CD14-positive monocyte (primary cell): Measurements from ENCODE around the gene MAP2K5. TPM values are rescaled to one million over a fixed set of nuclear protein-coding genes. Genes with fewer than 3 reads are reported as not detected.

Experiments used
- DNase-seq, 3 donors: peaks; one replicate each; pipeline ENCODE4 v3.0.0-alpha.2; 2011 to 2022
- H2AFZ ChIP-seq: 2 replicates; pipeline ENCODE4 v1.6.0; 2012; ENCODE audit warnings: mild to moderate bottlenecking, low read depth, low read length, inconsistent platforms; ENCODE audit not compliant: insufficient read depth, poor library complexity, severe bottlenecking
- H3K27ac ChIP-seq, 2 donors: 1 replicate in 1 of 2; 2 replicates in 1 of 2; pipeline ENCODE4 v1.5.1; 2012 to 2013; ENCODE audit warnings: low read length in 2 of 2, control low read depth in 1 of 2, inconsistent platforms in 1 of 2, low read depth in 1 of 2, mild to moderate bottlenecking in 1 of 2
- H3K27me3 ChIP-seq, 2 donors: one replicate each; pipeline versions ENCODE4 v1.6.0 to v1.6.1; 2011 to 2013; ENCODE audit warnings: low read length in 2 of 2; ENCODE audit not compliant: control insufficient read depth in 2 of 2, insufficient read depth in 2 of 2
- H3K36me3 ChIP-seq, 2 donors: replicated peaks in 1 of 2; 1 replicate in 1 of 2; 2 replicates in 1 of 2; pipeline versions ENCODE4 v1.5.1 to v1.6.1; 2012 to 2013; ENCODE audit warnings: low read length in 2 of 2, control low read depth in 1 of 2, inconsistent platforms in 1 of 2, mild to moderate bottlenecking in 1 of 2; ENCODE audit not compliant: insufficient read depth in 2 of 2, control insufficient read depth in 1 of 2
- H3K4me1 ChIP-seq, 2 donors: 1 replicate in 1 of 2; 2 replicates in 1 of 2; pipeline versions ENCODE4 v1.5.1 to v1.6.1; 2012 to 2013; ENCODE audit warnings: low read length in 2 of 2, control low read depth in 1 of 2, inconsistent platforms in 1 of 2, mild to moderate bottlenecking in 1 of 2, moderate library complexity in 1 of 2; ENCODE audit not compliant: insufficient read depth in 2 of 2, control insufficient read depth in 1 of 2
- H3K4me2 ChIP-seq: replicated peaks from 2 replicates; pipeline ENCODE3; 2012; ENCODE audit warnings: low read length, moderate library complexity, mild to moderate bottlenecking; ENCODE audit not compliant: poor library complexity, severe bottlenecking; ENCODE audit errors: extremely low read depth
- H3K4me3 ChIP-seq, 3 experiments: fragments of 200-600 bp in 1 of 3; sonication (generic) in 1 of 3; replicated peaks in 1 of 3; 1 replicate in 2 of 3; 2 replicates in 1 of 3; pipeline ENCODE4 v1.5.1; 2011 to 2013; ENCODE audit warnings: low read length in 3 of 3, mild to moderate bottlenecking in 3 of 3, control low read depth in 2 of 3, low read depth in 2 of 3, inconsistent platforms in 1 of 3, moderate library complexity in 1 of 3
- H3K79me2 ChIP-seq: 2 replicates; pipeline ENCODE4 v1.6.0; 2012; ENCODE audit warnings: mild to moderate bottlenecking, control low read depth, inconsistent platforms, low read length, moderate library complexity; ENCODE audit not compliant: insufficient read depth
- H3K9ac ChIP-seq: 2 replicates; pipeline ENCODE4 v1.6.0; 2017; ENCODE audit warnings: low read length, mild to moderate bottlenecking; ENCODE audit not compliant: insufficient read depth, poor library complexity, severe bottlenecking
- H3K9me3 ChIP-seq, 2 donors: replicated peaks in 1 of 2; 1 replicate in 1 of 2; 2 replicates in 1 of 2; pipeline versions ENCODE4 v1.5.1 to v1.6.1; 2012 to 2013; ENCODE audit warnings: low read length in 2 of 2, control low read depth in 1 of 2; ENCODE audit not compliant: control insufficient read depth in 1 of 2, insufficient read depth in 1 of 2
- H4K20me1 ChIP-seq: 2 replicates; pipeline ENCODE4 v1.6.0; 2012; ENCODE audit warnings: mild to moderate bottlenecking, low read length, control low read depth, moderate library complexity; ENCODE audit not compliant: insufficient read depth
- H3K27ac Mint-ChIP-seq, 7 donors: one replicate each; pipeline ENCODE4 v1.8.0; 2020; ENCODE audit warnings: mild to moderate bottlenecking in 7 of 7, mixed read lengths in 7 of 7, moderate library complexity in 6 of 7, inconsistent platforms in 2 of 7
- H3K27me3 Mint-ChIP-seq, 3 donors: one replicate each; pipeline ENCODE4 v1.8.0; 2021 to 2022; ENCODE audit warnings: low read depth in 3 of 3, mild to moderate bottlenecking in 3 of 3, mixed read lengths in 3 of 3, moderate library complexity in 3 of 3, inconsistent platforms in 1 of 3
- H3K36me3 Mint-ChIP-seq, 2 donors: one replicate each; pipeline ENCODE4 v1.8.0; 2020; ENCODE audit warnings: mixed read lengths in 2 of 2, inconsistent platforms in 1 of 2, mild to moderate bottlenecking in 1 of 2
- H3K4me1 Mint-ChIP-seq: one replicate; pipeline ENCODE4 v1.8.0; 2020; ENCODE audit warnings: mild to moderate bottlenecking, mixed read lengths
- H3K4me3 Mint-ChIP-seq, 2 donors: one replicate each; pipeline ENCODE4 v1.8.0; 2020; ENCODE audit warnings: mild to moderate bottlenecking in 2 of 2, mixed read lengths in 2 of 2, moderate library complexity in 1 of 2
- H3K9me3 Mint-ChIP-seq, 7 donors: one replicate each; pipeline ENCODE4 v1.8.0; 2020 to 2022; ENCODE audit warnings: mixed read lengths in 7 of 7, mild to moderate bottlenecking in 6 of 7, moderate library complexity in 6 of 7, inconsistent platforms in 2 of 7
- CTCF ChIP-seq: fragments of 200-600 bp; IDR thresholded peaks from one replicate; pipeline ENCODE4 v1.8.0; 2022; ENCODE audit warnings: antibody characterized with exemption, mild to moderate bottlenecking
- WGBS: methylation state at CpG from one replicate; pipeline ENCODE4 v1.1.5; 2013; ENCODE audit warnings: missing lambda C conversion rate; ENCODE audit not compliant: insufficient coverage; 5-methylcytosine and 5-hydroxymethylcytosine counted together
- intact Hi-C, 2 donors: fragments of 100-400 bp; cut with micrococcal nuclease; formaldehyde crosslinking; loops; one replicate each; pipeline versions ENCODE4 v1.15.0 to v1.15.1; 2023
- polyA plus RNA-seq, 3 donors: library from polyadenylated mRNA; depleted of rRNA in 1 of 3; unstranded in 2 of 3; stranded (reverse) in 1 of 3; fragments of 300-500 nt in 2 of 3; fragments of >200 nt in 1 of 3; fragmentation: Illumina TruSeq in 2 of 3; gene quantifications; 1 replicate in 2 of 3; 2 replicates in 1 of 3; pipeline ENCODE4 v1.2.3, GENCODE V29; 2012 to 2021

MAP2K5 gene
- polyA plus RNA-seq, 3 donors: 10.2 to 11.3 (median 10.6) TPM

- intact Hi-C loops: no loop called here
- Histone ChIP-seq H4K20me1 (no peaks in the 10 kb centered on the region), H3K27ac (no peak overlapping the region), H3K79me2 (no peaks in the 10 kb centered on the region), H3K4me3 (no peak overlapping the region), H3K4me1 (peaks cover 35 to 40% of the 10 kb centered on the region in 2 donors), H2AFZ (peak overlapping the region; percentile 36), H3K9me3 (no peaks in the 10 kb centered on the region), H3K9ac (no peak overlapping the region), H3K27me3 (no peaks in the 10 kb centered on the region), H3K4me2 (no peak overlapping the region), H3K36me3 (no peaks in the 10 kb centered on the region)
- Mint-ChIP-seq H3K4me3 (no peak overlapping the region), H3K9me3 (no peaks in the 10 kb centered on the region), H3K36me3 (peaks cover 0 to 3% of the 10 kb centered on the region in 2 donors), H3K4me1 (peaks cover 48% of the 10 kb centered on the region), H3K27ac (no peak overlapping the region), H3K27me3 (no peaks in the 10 kb centered on the region)
- WGBS: 100% methylated on average over 1 of the region's 6 CpGs
- TF ChIP-seq CTCF: no peak
- no peak for DNase-seq
These were observed 38.4 kb upstream of the MAP2K5 start for GRCh38 chr15:67504056-67504455.

- Mint-ChIP-seq H3K4me3 (no peak overlapping the region), H3K4me1 (peaks cover 48% of the 10 kb centered on the region), H3K36me3 (peaks cover 0 to 3% of the 10 kb centered on the region in 2 donors), H3K27me3 (no peaks in the 10 kb centered on the region), H3K9me3 (no peaks in the 10 kb centered on the region), H3K27ac (peak overlapping the region in 1 of 7 donors; percentile 10)
- Histone ChIP-seq H3K79me2 (no peaks in the 10 kb centered on the region), H3K27me3 (no peaks in the 10 kb centered on the region), H3K4me1 (peaks cover 35 to 40% of the 10 kb centered on the region in 2 donors), H2AFZ (peak overlapping the region; percentile 36), H3K4me2 (no peak overlapping the region), H3K4me3 (no peak overlapping the region), H4K20me1 (no peaks in the 10 kb centered on the region), H3K36me3 (no peaks in the 10 kb centered on the region), H3K27ac (no peak overlapping the region), H3K9ac (no peak overlapping the region), H3K9me3 (no peaks in the 10 kb centered on the region)
- 79% methylated on average over 2 of the region's 5 CpGs for WGBS
- no peak for DNase-seq
- intact Hi-C loops: no loop called here
- no peak for TF ChIP-seq CTCF
These were observed 37.7 kb upstream of the MAP2K5 start for GRCh38 chr15:67504796-67505195.
